Testis (tissue), 2 donors: ENCODE results near the gene MAP1B.

Experiments used
- CTCF ChIP-seq, 3 experiments: fragments of 450-650 bp in 2 of 3; fragments of 200-600 bp in 1 of 3; sonication (generic) in 1 of 3; IDR thresholded peaks; one replicate each; pipeline ENCODE4 v1.5.1; 2016 to 2019; ENCODE audit warnings: antibody characterized with exemption in 3 of 3, mild to moderate bottlenecking in 2 of 3, moderate library complexity in 1 of 3
- POLR2A ChIP-seq: fragments of 450-650 bp; IDR thresholded peaks from one replicate; pipeline ENCODE4 v1.6.1; 2017; ENCODE audit warnings: antibody characterized with exemption, mild to moderate bottlenecking, moderate library complexity

- TF ChIP-seq CTCF (IDR thresholded peaks at IDR 0.05) (no peak), POLR2A (no peak)
Observed at GRCh38 chr5:72093824-72094223, 13.5 kb upstream of the MAP1B start.
